Measurements from ENCODE around the gene GAN. TPM values are rescaled to one million over a fixed set of nuclear protein-coding genes. Genes with fewer than 3 reads are reported as not detected.

GAN gene
- total RNA-seq, 1 experiment from 2014 or later, result 25.4 TPM

- Mint-ChIP-seq H3K4me1 (no peaks in the 10 kb centered on the region), H3K36me3 (no peaks in the 10 kb centered on the region), H3K27me3 (ENCODE audit: low read depth) (no peaks in the 10 kb centered on the region), H3K9me3 (no peaks in the 10 kb centered on the region), H3K27ac (no peak overlapping the region), H3K4me3 (no peak overlapping the region)
- CTCF ChIA-PET, result no interaction called here
- ATAC-seq, result no peak
- TF ChIP-seq ATF6 (CRISPR knock-in tag; IDR thresholded peaks at IDR 0.05) (no peak), JUN (CRISPR knock-in tag; IDR thresholded peaks at IDR 0.05) (no peak), GTF2I (CRISPR knock-in tag; conservative IDR thresholded peaks at IDR 0.05) (no peak), ZNF317 (CRISPR knock-in tag; IDR thresholded peaks at IDR 0.05; ENCODE audit: borderline replicate concordance, low read depth) (no peak), CBFB (CRISPR knock-in tag; IDR thresholded peaks at IDR 0.05; ENCODE audit: low read depth) (no peak)
- TF ChIP-seq, protein P1, sequence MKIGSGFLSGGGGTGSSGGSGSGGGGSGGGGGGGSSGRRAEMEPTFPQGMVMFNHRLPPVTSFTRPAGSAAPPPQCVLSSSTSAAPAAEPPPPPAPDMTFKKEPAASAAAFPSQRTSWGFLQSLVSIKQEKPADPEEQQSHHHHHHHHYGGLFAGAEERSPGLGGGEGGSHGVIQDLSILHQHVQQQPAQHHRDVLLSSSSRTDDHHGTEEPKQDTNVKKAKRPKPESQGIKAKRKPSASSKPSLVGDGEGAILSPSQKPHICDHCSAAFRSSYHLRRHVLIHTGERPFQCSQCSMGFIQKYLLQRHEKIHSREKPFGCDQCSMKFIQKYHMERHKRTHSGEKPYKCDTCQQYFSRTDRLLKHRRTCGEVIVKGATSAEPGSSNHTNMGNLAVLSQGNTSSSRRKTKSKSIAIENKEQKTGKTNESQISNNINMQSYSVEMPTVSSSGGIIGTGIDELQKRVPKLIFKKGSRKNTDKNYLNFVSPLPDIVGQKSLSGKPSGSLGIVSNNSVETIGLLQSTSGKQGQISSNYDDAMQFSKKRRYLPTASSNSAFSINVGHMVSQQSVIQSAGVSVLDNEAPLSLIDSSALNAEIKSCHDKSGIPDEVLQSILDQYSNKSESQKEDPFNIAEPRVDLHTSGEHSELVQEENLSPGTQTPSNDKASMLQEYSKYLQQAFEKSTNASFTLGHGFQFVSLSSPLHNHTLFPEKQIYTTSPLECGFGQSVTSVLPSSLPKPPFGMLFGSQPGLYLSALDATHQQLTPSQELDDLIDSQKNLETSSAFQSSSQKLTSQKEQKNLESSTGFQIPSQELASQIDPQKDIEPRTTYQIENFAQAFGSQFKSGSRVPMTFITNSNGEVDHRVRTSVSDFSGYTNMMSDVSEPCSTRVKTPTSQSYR (CRISPR knock-in tag; IDR thresholded peaks at IDR 0.05), result no peak
- TF ChIP-seq, protein P2, sequence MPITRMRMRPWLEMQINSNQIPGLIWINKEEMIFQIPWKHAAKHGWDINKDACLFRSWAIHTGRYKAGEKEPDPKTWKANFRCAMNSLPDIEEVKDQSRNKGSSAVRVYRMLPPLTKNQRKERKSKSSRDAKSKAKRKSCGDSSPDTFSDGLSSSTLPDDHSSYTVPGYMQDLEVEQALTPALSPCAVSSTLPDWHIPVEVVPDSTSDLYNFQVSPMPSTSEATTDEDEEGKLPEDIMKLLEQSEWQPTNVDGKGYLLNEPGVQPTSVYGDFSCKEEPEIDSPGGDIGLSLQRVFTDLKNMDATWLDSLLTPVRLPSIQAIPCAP (CRISPR knock-in tag; IDR thresholded peaks at IDR 0.05), result no peak
- no peak for DNase-seq (ENCODE audit: low spot score)
- POLR2A ChIA-PET, result no interaction called here
These were observed 36.2 kb upstream of the GAN start for GRCh38 chr16:81278526-81278925.

GRCh38 chr16:81279392-81279791, 35.4 kb upstream of the GAN start:
- POLR2A ChIA-PET, result no interaction called here
- no peaks in the 10 kb centered on the region for H3K36me3 Mint-ChIP-seq
- no peaks in the 10 kb centered on the region for H3K27me3 Mint-ChIP-seq (ENCODE audit: low read depth)
- H3K27ac Mint-ChIP-seq, result no peak overlapping the region
- no peak for DNase-seq (ENCODE audit: low spot score)
- no peaks in the 10 kb centered on the region for H3K9me3 Mint-ChIP-seq
- H3K4me3 Mint-ChIP-seq, result no peak overlapping the region
- TF ChIP-seq FOXK1 (CRISPR knock-in tag; IDR thresholded peaks at IDR 0.05) (no peak), EMX1 (CRISPR knock-in tag; IDR thresholded peaks at IDR 0.05) (no peak), NR2C2 (CRISPR knock-in tag; IDR thresholded peaks at IDR 0.05) (no peak), ATF6 (CRISPR knock-in tag; IDR thresholded peaks at IDR 0.05) (no peak), ZNF121 (CRISPR knock-in tag; IDR thresholded peaks at IDR 0.05) (no peak), ZNF512 (CRISPR knock-in tag; IDR thresholded peaks at IDR 0.05; ENCODE audit: borderline replicate concordance) (no peak)
- TF ChIP-seq, protein P3, sequence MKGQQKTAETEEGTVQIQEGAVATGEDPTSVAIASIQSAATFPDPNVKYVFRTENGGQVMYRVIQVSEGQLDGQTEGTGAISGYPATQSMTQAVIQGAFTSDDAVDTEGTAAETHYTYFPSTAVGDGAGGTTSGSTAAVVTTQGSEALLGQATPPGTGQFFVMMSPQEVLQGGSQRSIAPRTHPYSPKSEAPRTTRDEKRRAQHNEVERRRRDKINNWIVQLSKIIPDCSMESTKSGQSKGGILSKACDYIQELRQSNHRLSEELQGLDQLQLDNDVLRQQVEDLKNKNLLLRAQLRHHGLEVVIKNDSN (CRISPR knock-in tag; IDR thresholded peaks at IDR 0.05), result no peak
- TF ChIP-seq, protein P4, sequence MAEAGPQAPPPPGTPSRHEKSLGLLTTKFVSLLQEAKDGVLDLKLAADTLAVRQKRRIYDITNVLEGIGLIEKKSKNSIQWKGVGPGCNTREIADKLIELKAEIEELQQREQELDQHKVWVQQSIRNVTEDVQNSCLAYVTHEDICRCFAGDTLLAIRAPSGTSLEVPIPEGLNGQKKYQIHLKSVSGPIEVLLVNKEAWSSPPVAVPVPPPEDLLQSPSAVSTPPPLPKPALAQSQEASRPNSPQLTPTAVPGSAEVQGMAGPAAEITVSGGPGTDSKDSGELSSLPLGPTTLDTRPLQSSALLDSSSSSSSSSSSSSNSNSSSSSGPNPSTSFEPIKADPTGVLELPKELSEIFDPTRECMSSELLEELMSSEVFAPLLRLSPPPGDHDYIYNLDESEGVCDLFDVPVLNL (CRISPR knock-in tag; IDR thresholded peaks at IDR 0.05; ENCODE audit: borderline replicate concordance, low read depth), result no peak
- TF ChIP-seq, protein P5, sequence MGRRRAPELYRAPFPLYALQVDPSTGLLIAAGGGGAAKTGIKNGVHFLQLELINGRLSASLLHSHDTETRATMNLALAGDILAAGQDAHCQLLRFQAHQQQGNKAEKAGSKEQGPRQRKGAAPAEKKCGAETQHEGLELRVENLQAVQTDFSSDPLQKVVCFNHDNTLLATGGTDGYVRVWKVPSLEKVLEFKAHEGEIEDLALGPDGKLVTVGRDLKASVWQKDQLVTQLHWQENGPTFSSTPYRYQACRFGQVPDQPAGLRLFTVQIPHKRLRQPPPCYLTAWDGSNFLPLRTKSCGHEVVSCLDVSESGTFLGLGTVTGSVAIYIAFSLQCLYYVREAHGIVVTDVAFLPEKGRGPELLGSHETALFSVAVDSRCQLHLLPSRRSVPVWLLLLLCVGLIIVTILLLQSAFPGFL (CRISPR knock-in tag; IDR thresholded peaks at IDR 0.05; ENCODE audit: borderline replicate concordance), result no peak
- CTCF ChIA-PET, result no interaction called here
- H3K4me1 Mint-ChIP-seq, result no peaks in the 10 kb centered on the region
- no peak for ATAC-seq
